Measurements from ENCODE around the gene ASAP2.
"Not testable (repeated sequence)": the region's sequence is repeated elsewhere in the genome, so short reads cannot be mapped to it uniquely, and the experiment has no call there.

ASAP2 gene

DNA sequence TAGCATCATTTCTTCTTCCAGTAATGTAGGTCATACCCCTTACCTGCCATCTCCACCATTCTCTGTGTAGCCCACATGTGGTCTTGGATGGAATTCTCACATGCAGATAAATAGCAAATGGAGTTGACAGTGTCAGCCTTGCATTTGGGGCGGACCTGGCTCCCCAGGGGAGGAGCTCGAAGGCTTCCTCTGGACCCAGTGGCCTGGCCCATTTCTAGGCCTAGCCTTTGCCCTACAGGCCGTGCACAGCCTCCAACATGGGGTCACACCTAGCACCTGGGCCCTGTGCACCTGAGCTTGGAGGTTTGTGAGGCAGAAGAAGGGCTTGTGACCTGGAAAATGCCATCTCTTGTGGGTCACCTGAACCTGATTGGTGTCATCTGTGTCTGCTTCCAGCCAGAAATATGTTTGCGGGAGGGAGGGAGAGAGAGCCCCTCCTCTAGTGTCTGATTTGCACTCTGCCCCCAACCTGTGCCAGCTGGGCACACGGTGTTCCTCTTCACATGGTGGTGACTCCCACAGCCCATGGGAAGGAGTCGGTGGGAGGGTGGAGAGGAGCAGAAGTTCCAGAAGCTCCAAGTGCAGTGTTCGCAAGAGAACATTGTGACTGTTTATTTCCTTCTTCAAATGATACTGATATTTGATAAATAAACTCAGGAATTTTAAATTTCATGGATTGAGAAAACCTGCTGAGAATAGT, 183.7 kb downstream of the ASAP2 start:
- no peak overlapping the region for H3K4me3 ChIP-seq (ENCODE audit: low read depth, low read length)
- TF ChIP-seq, protein P1, sequence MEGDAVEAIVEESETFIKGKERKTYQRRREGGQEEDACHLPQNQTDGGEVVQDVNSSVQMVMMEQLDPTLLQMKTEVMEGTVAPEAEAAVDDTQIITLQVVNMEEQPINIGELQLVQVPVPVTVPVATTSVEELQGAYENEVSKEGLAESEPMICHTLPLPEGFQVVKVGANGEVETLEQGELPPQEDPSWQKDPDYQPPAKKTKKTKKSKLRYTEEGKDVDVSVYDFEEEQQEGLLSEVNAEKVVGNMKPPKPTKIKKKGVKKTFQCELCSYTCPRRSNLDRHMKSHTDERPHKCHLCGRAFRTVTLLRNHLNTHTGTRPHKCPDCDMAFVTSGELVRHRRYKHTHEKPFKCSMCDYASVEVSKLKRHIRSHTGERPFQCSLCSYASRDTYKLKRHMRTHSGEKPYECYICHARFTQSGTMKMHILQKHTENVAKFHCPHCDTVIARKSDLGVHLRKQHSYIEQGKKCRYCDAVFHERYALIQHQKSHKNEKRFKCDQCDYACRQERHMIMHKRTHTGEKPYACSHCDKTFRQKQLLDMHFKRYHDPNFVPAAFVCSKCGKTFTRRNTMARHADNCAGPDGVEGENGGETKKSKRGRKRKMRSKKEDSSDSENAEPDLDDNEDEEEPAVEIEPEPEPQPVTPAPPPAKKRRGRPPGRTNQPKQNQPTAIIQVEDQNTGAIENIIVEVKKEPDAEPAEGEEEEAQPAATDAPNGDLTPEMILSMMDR (IDR thresholded peaks at IDR 0.05; ENCODE audit: borderline replicate concordance, insufficient read depth, low read depth, low read length) = no peak

DNA sequence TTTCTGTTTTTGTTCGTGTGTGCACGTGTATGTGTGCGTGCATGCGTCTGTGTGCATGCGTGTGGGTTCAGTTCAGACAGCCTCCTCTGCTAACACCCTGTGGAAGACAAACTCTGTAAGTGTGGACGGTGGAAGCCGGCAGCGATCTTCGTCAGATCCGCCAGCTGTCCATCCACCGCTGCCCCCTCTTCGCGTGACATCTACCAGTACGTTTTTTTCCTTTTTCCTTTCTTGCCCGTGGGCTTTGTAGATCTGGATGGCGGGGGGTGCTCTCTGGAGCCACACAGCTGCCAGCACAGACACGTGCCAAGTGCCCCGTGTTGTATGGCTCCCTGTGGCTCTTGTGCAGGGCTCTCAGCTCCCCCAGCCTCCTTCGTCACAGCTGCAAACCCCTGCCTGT, 184.4 kb downstream of the ASAP2 start:
- TF ChIP-seq, protein P1 (IDR thresholded peaks at IDR 0.05; ENCODE audit: borderline replicate concordance, insufficient read depth, low read depth, low read length) = no peak
- no peak overlapping the region for H3K4me3 ChIP-seq (ENCODE audit: low read depth, low read length)

DNA sequence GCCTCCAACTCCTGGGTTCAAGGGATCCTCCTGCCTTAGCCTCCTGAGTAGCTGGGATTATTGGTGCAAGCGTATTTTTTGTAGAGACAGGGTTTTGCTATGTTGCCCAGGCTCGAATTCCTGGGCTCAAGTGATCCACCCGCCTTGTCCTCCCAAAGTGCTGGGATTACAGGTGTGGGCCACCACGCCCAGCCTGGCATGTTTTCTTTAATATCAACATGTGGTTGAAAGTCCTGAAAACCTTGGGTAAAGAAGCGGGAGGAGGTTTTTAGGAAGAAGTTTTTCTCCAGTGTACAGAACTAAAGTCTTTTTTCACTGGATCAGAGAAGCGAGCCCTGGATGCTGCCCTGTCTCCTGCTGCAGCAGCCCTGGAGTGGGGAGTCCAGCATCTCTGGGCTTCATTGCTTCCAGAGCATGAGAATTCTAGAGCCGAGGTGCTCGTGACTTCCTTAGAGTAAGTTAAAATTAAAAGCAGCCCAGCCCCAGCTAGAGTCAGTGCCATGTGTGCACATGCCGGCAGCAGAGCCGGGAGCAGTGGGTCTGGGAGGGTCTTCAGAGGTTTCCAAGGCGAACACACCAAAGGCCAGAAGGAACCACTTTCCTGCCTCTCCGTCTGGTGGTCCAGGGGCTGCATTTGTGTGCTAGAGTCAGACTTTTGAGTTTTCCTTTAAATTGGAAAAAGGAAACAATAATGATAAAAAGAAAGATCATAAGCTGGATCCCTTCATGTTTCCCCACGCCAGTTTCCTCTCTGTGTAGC, 185.5 kb downstream of the ASAP2 start:
- H3K4me3 ChIP-seq (ENCODE audit: low read depth, low read length) = no peak overlapping the region
- TF ChIP-seq, protein P1 (IDR thresholded peaks at IDR 0.05; ENCODE audit: borderline replicate concordance, insufficient read depth, low read depth, low read length) = no peak

DNA sequence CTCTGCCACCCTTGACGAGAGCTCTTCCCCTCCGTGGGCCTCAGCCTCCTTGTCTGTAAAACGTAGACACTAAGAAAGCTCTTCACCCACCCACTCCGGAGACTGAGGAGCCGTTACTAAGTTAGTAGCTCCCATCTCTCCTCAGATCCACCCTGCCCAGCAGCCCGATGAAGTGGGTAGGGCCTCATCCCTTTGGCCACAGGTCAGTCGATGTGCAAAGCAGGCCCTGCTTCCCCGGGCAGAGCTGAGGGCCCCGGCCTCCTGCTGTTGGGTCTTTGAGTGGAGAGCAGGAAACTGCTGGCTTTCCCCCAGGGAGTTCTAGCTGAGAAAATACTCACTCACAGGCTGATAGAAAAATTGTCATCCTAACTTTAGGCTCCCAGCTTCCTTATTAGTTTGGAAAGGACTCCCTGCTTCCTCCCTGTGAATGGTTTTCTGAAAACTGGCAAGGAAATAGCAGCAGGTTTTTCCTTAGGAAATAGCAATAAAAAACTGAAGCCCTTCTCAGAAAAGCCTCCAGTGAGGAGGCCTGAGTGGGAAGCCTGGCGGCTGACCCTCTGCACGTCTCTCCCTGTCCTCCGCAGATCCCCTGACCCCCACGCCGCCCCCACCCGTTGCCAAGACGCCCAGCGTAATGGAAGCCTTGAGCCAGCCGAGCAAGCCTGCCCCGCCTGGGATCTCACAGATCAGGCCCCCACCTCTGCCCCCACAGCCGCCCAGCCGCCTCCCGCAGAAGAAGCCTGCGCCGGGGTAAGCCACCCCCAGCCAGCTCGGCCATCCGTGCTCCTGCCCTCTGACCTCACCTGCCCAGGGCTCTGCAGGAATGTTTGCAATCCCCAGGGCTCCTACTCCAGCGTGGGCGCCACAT, 186.5 kb downstream of the ASAP2 start:
- H3K4me3 ChIP-seq (ENCODE audit: low read depth, low read length) = no peak overlapping the region
- TF ChIP-seq, protein P1 (IDR thresholded peaks at IDR 0.05; ENCODE audit: borderline replicate concordance, insufficient read depth, low read depth, low read length) = no peak

DNA sequence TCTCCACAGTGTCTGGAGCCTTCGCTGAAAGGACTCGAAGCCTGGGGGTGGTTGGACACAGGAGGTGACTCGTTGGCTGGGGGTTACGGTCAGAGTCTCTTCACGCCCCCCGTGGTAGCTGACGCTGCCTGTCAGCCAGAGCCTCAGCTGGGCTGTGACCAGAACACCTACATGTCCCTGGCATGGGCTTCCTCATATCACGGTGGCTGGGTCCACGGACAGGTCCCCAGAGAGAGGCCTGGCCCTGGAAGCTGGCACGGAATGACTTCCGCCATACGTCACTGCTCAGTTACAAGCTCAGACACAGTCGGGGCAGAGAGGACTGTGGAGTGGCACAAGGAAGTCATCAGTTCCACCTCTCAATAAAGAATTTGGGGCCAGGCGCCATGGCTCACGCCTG, 188.2 kb downstream of the ASAP2 start:
- TF ChIP-seq, protein P1 (IDR thresholded peaks at IDR 0.05; ENCODE audit: borderline replicate concordance, insufficient read depth, low read depth, low read length) = no peak
- H3K4me3 ChIP-seq (ENCODE audit: low read depth, low read length) = no peak overlapping the region

DNA sequence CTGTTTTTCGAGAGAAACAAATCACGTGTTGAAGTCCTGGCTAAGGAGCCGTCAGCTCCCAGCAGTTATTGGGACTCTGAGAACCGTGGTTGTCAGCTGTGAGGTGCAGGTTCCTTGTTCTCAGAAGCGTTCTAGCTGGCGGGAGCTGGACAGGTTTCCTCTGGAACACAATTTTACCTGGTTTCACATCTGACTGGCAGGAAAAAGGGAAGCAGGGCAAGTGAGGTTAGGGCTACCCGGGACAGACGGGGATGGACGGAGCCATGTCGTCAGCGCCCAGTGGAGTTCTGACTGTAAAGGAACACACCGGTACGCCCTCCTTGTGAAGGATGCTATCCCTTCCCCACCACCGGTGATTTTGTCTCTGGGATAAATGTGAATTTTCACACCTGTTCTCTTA, 190.6 kb downstream of the ASAP2 start:
- TF ChIP-seq, protein P1 (IDR thresholded peaks at IDR 0.05; ENCODE audit: borderline replicate concordance, insufficient read depth, low read depth, low read length) = no peak
- no peak overlapping the region for H3K4me3 ChIP-seq (ENCODE audit: low read depth, low read length)

DNA sequence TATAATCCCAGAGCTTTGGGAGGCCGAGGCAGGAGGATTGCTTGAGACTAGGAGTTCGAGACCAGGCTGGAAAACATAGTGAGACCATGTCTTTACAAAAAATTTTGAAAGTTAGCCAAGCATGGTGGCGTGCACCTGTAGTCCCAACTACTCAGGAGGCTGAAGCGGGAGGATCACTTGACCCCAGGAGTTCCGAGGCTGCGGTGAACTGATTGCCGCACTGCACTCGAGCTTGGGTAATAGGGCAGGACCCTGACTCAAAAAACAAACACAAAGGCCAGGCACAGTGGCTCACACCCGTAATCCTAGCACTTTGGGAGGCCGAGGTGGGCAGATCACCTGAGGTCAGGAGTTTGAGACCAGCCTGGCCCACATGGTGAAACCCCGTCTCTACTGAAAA, 191.6 kb downstream of the ASAP2 start:
- not testable (repeated sequence) for H3K4me3 ChIP-seq (ENCODE audit: low read depth, low read length)

Data from GM12875 (cell line).